IMR-90 (cell line): ENCODE data around the gene RFX5. TPM values are rescaled to one million over a fixed set of nuclear protein-coding genes. Genes with fewer than 3 reads are reported as not detected.
"Not testable (repeated sequence)": the region's sequence is repeated elsewhere in the genome, so short reads cannot be mapped to it uniquely, and the experiment has no call there.

ENCODE experiments used
- ATAC-seq: fragments of 200-7000 bp; cut with Tn5 transposase; 2 replicates; pipeline ENCODE4 v1.9.1; 2020; ENCODE audit warnings: low read depth, mild to moderate bottlenecking, moderate library complexity
- BruUV-seq: library from RNA; stranded (reverse); fragments of 400-500 nt; replicated peaks from 2 replicates; lab custom pipeline; 2021; lab: Mats Ljungman, UMichigan
- CTCF ChIA-PET: fragments of 300-600 bp; formaldehyde crosslinking; extraction: SDS; loops from one replicate; lab custom pipeline; 2021; ENCODE audit warnings: antibody characterized with exemption; lab: Yijun Ruan, JAX
- POLR2A ChIA-PET: fragments of 300-600 bp; sonication (Branson Sonifier 250); formaldehyde crosslinking; loops from one replicate; lab custom pipeline; 2022; ENCODE audit warnings: antibody characterized with exemption; ENCODE audit not compliant: unreplicated experiment; lab: Charles Lee
- DNase-seq: peaks from one replicate; pipeline ENCODE4 v3.0.0; 2013
- H2AFZ ChIP-seq: replicated peaks from 2 replicates; pipeline ENCODE3; 2013; ENCODE audit warnings: low read length, mild to moderate bottlenecking; ENCODE audit not compliant: poor library complexity
- H2AK5ac ChIP-seq: 2 replicates; pipeline ENCODE4 v1.6.1; 2013; ENCODE audit warnings: low read depth, low read length, inconsistent platforms
- H2AK9ac ChIP-seq: replicated peaks from 2 replicates; pipeline ENCODE3; 2013; ENCODE audit warnings: mild to moderate bottlenecking, low read depth, low read length, moderate library complexity; ENCODE audit not compliant: poor library complexity
- H2BK120ac ChIP-seq: 2 replicates; pipeline ENCODE4 v1.6.1; 2013; ENCODE audit warnings: low read depth, low read length, inconsistent platforms
- H2BK15ac ChIP-seq: 3 replicates; pipeline ENCODE4 v1.6.1; 2013; ENCODE audit warnings: low read depth, low read length, inconsistent platforms
- H2BK20ac ChIP-seq: 2 replicates; pipeline ENCODE4 v1.6.1; 2013; ENCODE audit warnings: low read depth, mild to moderate bottlenecking, inconsistent platforms, low read length, moderate library complexity
- H2BK5ac ChIP-seq: 2 replicates; pipeline ENCODE4 v1.6.1; 2013; ENCODE audit warnings: mild to moderate bottlenecking, low read depth, low read length, inconsistent platforms; ENCODE audit not compliant: poor library complexity, severe bottlenecking
- H3K14ac ChIP-seq: replicated peaks from 2 replicates; pipeline ENCODE4 v1.6.1; 2013; ENCODE audit warnings: low read depth, low read length, inconsistent platforms
- H3K18ac ChIP-seq: 2 replicates; pipeline ENCODE4 v1.6.1; 2013; ENCODE audit warnings: low read depth, low read length, control low read depth
- H3K23ac ChIP-seq: 2 replicates; pipeline ENCODE4 v1.6.1; 2013; ENCODE audit warnings: low read depth, low read length, inconsistent platforms
- H3K27ac ChIP-seq: 2 replicates; pipeline ENCODE4 v1.5.1; 2013; ENCODE audit warnings: mild to moderate bottlenecking, control low read depth, low read length; ENCODE audit not compliant: insufficient read depth
- H3K27me3 ChIP-seq: 2 replicates; pipeline ENCODE4 v1.6.1; 2013; ENCODE audit warnings: low read length; ENCODE audit not compliant: control insufficient read depth, insufficient read depth
- H3K36me3 ChIP-seq: 2 replicates; pipeline ENCODE4 v1.6.1; 2013; ENCODE audit warnings: low read length, mixed read lengths; ENCODE audit not compliant: control insufficient read depth, insufficient read depth
- H3K4ac ChIP-seq: 2 replicates; pipeline ENCODE4 v1.6.1; 2013; ENCODE audit warnings: low read depth, low read length, inconsistent platforms
- H3K4me1 ChIP-seq: 2 replicates; pipeline ENCODE4 v1.6.1; 2013; ENCODE audit warnings: low read length, mixed read lengths; ENCODE audit not compliant: control insufficient read depth, insufficient read depth
- H3K4me2 ChIP-seq: 2 replicates; pipeline ENCODE4 v1.6.1; 2013; ENCODE audit warnings: low read depth, mild to moderate bottlenecking, control low read depth, low read length, moderate library complexity
- H3K4me3 ChIP-seq: 2 replicates; pipeline ENCODE4 v1.5.1; 2013; ENCODE audit warnings: low read depth, mild to moderate bottlenecking, control low read depth, low read length, moderate library complexity; ENCODE audit not compliant: insufficient read depth
- H3K56ac ChIP-seq: 2 replicates; pipeline ENCODE4 v1.6.1; 2013; ENCODE audit warnings: low read length, inconsistent platforms; ENCODE audit not compliant: insufficient read depth; ENCODE audit errors: extremely low read depth
- H3K79me1 ChIP-seq, 2 experiments: 2 replicates each; pipeline ENCODE4 v1.6.1; 2013; ENCODE audit warnings: low read length in 2 of 2, inconsistent platforms in 1 of 2, low read depth in 1 of 2
- H3K9ac ChIP-seq: 2 replicates; pipeline ENCODE4 v1.6.1; 2013; ENCODE audit warnings: low read depth, low read length, control low read depth
- H3K9me1 ChIP-seq: 2 replicates; pipeline ENCODE4 v1.6.1; 2013; ENCODE audit warnings: low read length, inconsistent platforms; ENCODE audit not compliant: insufficient read depth
- H3K9me3 ChIP-seq: 2 replicates; pipeline ENCODE4 v1.6.1; 2013; ENCODE audit warnings: low read length; ENCODE audit not compliant: control insufficient read depth, insufficient read depth
- H4K20me1 ChIP-seq: 2 replicates; pipeline ENCODE4 v1.6.1; 2013; ENCODE audit warnings: low read length, inconsistent platforms; ENCODE audit not compliant: insufficient read depth
- H4K5ac ChIP-seq: 2 replicates; pipeline ENCODE4 v1.6.1; 2013; ENCODE audit warnings: mild to moderate bottlenecking, low read depth, low read length, control low read depth
- H4K8ac ChIP-seq, 2 experiments: 2 replicates each; pipeline ENCODE4 v1.6.1; 2013; ENCODE audit warnings: low read depth in 2 of 2, low read length in 2 of 2, control low read depth in 1 of 2, inconsistent platforms in 1 of 2
- H4K91ac ChIP-seq: 2 replicates; pipeline ENCODE4 v1.6.1; 2013; ENCODE audit warnings: low read depth, low read length, inconsistent platforms; ENCODE audit not compliant: insufficient read depth
- CEBPB ChIP-seq: IDR thresholded peaks from 2 replicates; pipeline ENCODE4 v1.6.1; 2012; ENCODE audit warnings: low read depth, low read length, improper control_type of control experiment
- NFE2L2 ChIP-seq: fragments of 150-350 bp; IDR thresholded peaks from 2 replicates; pipeline ENCODE4 v1.6.1; 2016; ENCODE audit warnings: low read depth, mild to moderate bottlenecking, low read length
- RCOR1 ChIP-seq: IDR thresholded peaks from 2 replicates; pipeline ENCODE4 v1.6.1; 2012; ENCODE audit warnings: mild to moderate bottlenecking, low read length, improper control_type of control experiment; ENCODE audit not compliant: insufficient replicate concordance
- WGBS, 2 experiments: methylation state at CpG; one replicate each; pipeline versions ENCODE4 v1.1.5 to v1.1.7; 2013; ENCODE audit warnings: missing lambda C conversion rate in 2 of 2; ENCODE audit not compliant: insufficient read length in 1 of 2; ENCODE audit errors: extremely low coverage in 2 of 2; 5-methylcytosine and 5-hydroxymethylcytosine counted together
- dilution Hi-C: fragments of 300-500 bp; cut with HindIII; formaldehyde crosslinking; loops from one replicate; pipeline ENCODE4 v1.14.3; 2018; ENCODE audit warnings: low sequenced_read_pairs; ENCODE audit not compliant: unreplicated experiment
- in situ Hi-C: fragments of 300-500 bp; cut with MboI; formaldehyde crosslinking; loops from 3 replicates; pipeline ENCODE4 v1.14.3; 2019; ENCODE audit warnings: low sequenced_read_pairs, inconsistent platforms, mixed read lengths
- intact Hi-C: fragments of 100-400 bp; cut with micrococcal nuclease; formaldehyde crosslinking; loops from 2 replicates; pipeline ENCODE4 v1.10.0; 2022
- polyA plus RNA-seq, 3 experiments: library from polyadenylated mRNA; depleted of rRNA; stranded (reverse); fragments of >200 nt; gene quantifications; 2 replicates each; pipeline ENCODE4 v1.2.3, GENCODE V29; 2012; ENCODE audit warnings: low replicate concordance in 1 of 3
- total RNA-seq: library from RNA; depleted of rRNA; stranded (reverse); fragments of >200 nt; gene quantifications from 2 replicates; pipeline ENCODE4 v1.2.3, GENCODE V29; 2012
- TF ChIP-seq, protein P1 (sequence below): fragments of 150-350 bp; IDR thresholded peaks from 2 replicates; pipeline ENCODE4 v1.6.1; 2017; ENCODE audit warnings: mild to moderate bottlenecking, antibody characterized with exemption, low read length, low read depth

RFX5 gene
- total and polyA plus RNA-seq, 2 of the 4 experiments (the other 2 are of a cell fraction): 29.3 to 44.4 TPM

DNA sequence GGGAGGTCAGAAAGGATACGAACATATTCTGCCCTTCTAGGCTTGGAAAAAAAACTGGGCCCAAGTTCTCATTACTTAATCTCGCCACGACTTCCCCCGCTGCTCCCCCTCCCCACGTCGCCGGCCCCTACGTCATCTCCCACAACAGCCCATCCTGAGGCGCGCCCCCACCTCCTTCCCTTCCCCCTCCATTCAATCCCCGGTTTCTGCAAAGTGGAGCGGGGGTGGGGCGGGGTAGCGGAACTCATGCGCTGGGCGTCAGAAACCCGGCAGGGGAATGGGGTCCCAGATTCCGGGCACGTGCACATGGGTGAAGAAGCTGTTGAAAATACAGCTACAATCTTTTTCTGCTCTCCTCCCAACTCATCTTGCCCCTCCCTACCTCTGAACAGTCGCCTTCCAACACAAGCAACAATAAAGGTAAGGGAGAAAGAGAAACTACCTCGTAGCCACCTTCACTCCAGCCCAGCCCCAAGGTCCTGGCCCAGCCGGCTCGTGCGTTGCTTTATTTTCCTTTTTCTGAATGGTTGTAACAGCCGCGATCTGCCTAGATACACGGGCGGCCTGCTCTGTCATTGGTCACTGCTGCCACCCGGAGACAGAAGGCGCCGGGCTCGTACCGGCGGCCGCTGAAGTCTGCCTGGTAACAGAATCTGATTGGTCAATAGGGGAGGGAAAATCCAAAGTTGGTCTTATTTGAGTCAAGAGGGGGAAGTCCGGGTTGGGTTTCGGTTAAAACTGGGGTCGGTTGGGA, at the start of gene RFX5 (continued):
- TF ChIP-seq RCOR1: no peak
- TF ChIP-seq NFE2L2: no peak
- TF ChIP-seq, protein P1, sequence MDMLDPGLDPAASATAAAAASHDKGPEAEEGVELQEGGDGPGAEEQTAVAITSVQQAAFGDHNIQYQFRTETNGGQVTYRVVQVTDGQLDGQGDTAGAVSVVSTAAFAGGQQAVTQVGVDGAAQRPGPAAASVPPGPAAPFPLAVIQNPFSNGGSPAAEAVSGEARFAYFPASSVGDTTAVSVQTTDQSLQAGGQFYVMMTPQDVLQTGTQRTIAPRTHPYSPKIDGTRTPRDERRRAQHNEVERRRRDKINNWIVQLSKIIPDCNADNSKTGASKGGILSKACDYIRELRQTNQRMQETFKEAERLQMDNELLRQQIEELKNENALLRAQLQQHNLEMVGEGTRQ: 0 out of 2 replicates have a peak, but pooled peaks have one; percentile 1

DNA sequence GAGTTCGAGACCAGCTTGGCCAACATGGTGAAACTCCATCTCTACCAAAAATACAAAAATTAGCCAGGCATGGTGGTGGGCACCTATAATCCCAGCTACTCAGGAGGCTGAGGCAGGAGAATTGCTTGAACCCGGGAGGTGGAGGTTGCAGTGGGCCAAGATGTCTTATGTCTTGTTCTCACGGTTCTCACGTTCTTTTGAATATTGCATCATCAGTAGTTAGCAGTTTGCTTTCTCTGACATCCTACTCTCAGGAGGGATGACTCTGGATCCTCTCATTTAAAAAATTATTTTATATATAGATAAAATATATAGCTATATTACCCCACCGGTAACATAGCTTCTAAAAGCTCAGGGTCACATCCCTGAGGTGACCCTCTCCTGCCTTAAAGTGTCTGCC, 49.2 kb upstream of the RFX5 start:
- H2BK20ac ChIP-seq, H3K9me1 ChIP-seq, H3K4me1 ChIP-seq, CTCF ChIA-PET, DNase-seq, H2BK120ac ChIP-seq, H3K4me2 ChIP-seq, H4K5ac ChIP-seq, in situ Hi-C loops, BruUV-seq, H2BK5ac ChIP-seq, H3K4me3 ChIP-seq, H3K27me3 ChIP-seq, H3K36me3 ChIP-seq, H3K9me3 ChIP-seq, H4K91ac ChIP-seq, H3K14ac ChIP-seq, H3K4ac ChIP-seq, H3K23ac ChIP-seq, H2AFZ ChIP-seq, intact Hi-C loops, H3K18ac ChIP-seq, POLR2A ChIA-PET, H2AK5ac ChIP-seq, H2BK15ac ChIP-seq, H3K56ac ChIP-seq, H3K27ac ChIP-seq, H3K9ac ChIP-seq, ATAC-seq, H2AK9ac ChIP-seq, dilution Hi-C loops, H4K8ac ChIP-seq: not testable (repeated sequence)
- WGBS, 2 experiments: no CpG with 5 or more reads among the region's 5 CpGs
- Histone ChIP-seq H3K79me1 (peaks cover 5 to 21% of the 10 kb centered on the region in 2 experiments; a peak in 3 of 4 replicates), H4K20me1 (peaks cover 15% of the 10 kb centered on the region; the same call in 1 of the 2 replicates)
- peak; percentile 69 for TF ChIP-seq CEBPB
